ENCODE measurements around the gene SBF2. TPM values are rescaled to one million over a fixed set of nuclear protein-coding genes. Genes with fewer than 3 reads are reported as not detected.
A peak's percentile ranks its signal among the peaks of the same experiment; 100 is the strongest.

The SBF2 gene
- total and polyA plus RNA-seq, 2 donors (not counting 1 experiment from before 2014, with no cell fraction given): 5.6 to 17.7 TPM

DNA sequence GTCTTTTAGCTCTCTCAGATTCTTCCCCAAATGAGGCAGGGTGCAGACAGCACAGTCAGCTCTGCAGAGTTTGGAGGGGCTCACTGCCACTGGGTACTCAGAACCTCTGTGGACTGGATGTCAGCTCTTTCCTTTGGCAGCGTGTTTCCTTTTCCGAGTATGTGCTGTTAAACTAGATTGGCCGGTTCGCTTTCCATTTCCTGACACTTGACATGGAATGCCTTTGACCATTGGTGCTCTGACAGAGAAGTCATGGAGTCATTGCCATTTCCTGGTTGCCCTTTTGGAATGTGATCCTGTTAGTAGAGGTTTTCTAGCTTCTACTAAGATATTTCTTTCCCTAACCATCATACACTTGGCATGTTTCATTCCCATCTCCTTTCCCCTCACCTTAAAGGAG, 543.5 kb downstream of the SBF2 start:
- Histone ChIP-seq H3K4me2 (replicated peaks; ENCODE audit: low read depth, low read length, poor library complexity, severe bottlenecking) (no peak overlapping the region), H3K79me2 (ENCODE audit: control insufficient read depth, insufficient read depth, low read length) (peaks cover 56% of the 10 kb centered on the region), H4K20me1 (ENCODE audit: control insufficient read depth, insufficient read depth, low read length, poor library complexity, severe bottlenecking) (peaks cover 7% of the 10 kb centered on the region), H3K9ac (ENCODE audit: low read length) (no peak overlapping the region), H3K27me3 (replicated peaks in 1 of 4; ENCODE audit: control extremely low read depth in 1 of 4, control insufficient read depth in 3 of 4, insufficient read depth in 4 of 4, low read length in 3 of 4) (no peaks in the 10 kb centered on the region), H3K27ac (ENCODE audit: low read length in 2 of 2) (peak overlapping the region in 1 of 2 donors; percentile 88), H3K9me3 (ENCODE audit: control extremely low read depth in 1 of 3, control insufficient read depth in 2 of 3, insufficient read depth in 1 of 3, low read length in 2 of 3) (no peaks in the 10 kb centered on the region), H3K4me3 (ENCODE audit: control extremely low read depth in 1 of 5, extremely low read depth in 1 of 5, insufficient read depth in 1 of 5, low read depth in 2 of 5, low read length in 4 of 5) (no peak overlapping the region), H3K36me3 (replicated peaks in 1 of 2; ENCODE audit: control extremely low read depth in 1 of 2, control insufficient read depth in 1 of 2, extremely low read depth in 1 of 2, insufficient read depth in 2 of 2, low read length in 1 of 2) (peaks cover 8 to 61% of the 10 kb centered on the region in 2 experiments), H3K4me1 (ENCODE audit: control insufficient read depth in 2 of 2, insufficient read depth in 2 of 2, low read length in 2 of 2) (peaks cover 55% of the 10 kb centered on the region in 2 donors), H2AFZ (ENCODE audit: insufficient read depth, low read depth, low read length, poor library complexity, severe bottlenecking) (no peak overlapping the region)
- CTCF ChIA-PET: interaction anchor here (0.7 to 9.5 kb wide), 15 partner anchors 9 to 557 kb away, joined by 3 to 226 read pairs (median 33); no protein-coding TSS in a partner anchor
- DNase-seq (no peak), ATAC-seq (ENCODE audit: low read depth) (no peak)
- H3K9me3 Mint-ChIP-seq (ENCODE audit: insufficient read depth): no peaks in the 10 kb centered on the region
- POLR2A ChIA-PET: interaction anchor here (5.6 kb wide), 1 partner anchor 136 kb away, joined by 38 read pairs; no protein-coding TSS in a partner anchor
- peak overlapping the region; percentile 71 for H3K27ac Mint-ChIP-seq
- no peak overlapping the region for H3K4me3 Mint-ChIP-seq
- peaks cover 70% of the 10 kb centered on the region for H3K4me1 Mint-ChIP-seq
- 100% methylated on average over 2 of the region's 4 CpGs for WGBS (ENCODE audit: insufficient coverage)
- no peak for TF ChIP-seq EZH2 (IDR thresholded peaks at IDR 0.05; ENCODE audit: borderline replicate concordance, insufficient read depth, low read depth, low read length, poor library complexity, severe bottlenecking)
- TF ChIP-seq, protein P1, sequence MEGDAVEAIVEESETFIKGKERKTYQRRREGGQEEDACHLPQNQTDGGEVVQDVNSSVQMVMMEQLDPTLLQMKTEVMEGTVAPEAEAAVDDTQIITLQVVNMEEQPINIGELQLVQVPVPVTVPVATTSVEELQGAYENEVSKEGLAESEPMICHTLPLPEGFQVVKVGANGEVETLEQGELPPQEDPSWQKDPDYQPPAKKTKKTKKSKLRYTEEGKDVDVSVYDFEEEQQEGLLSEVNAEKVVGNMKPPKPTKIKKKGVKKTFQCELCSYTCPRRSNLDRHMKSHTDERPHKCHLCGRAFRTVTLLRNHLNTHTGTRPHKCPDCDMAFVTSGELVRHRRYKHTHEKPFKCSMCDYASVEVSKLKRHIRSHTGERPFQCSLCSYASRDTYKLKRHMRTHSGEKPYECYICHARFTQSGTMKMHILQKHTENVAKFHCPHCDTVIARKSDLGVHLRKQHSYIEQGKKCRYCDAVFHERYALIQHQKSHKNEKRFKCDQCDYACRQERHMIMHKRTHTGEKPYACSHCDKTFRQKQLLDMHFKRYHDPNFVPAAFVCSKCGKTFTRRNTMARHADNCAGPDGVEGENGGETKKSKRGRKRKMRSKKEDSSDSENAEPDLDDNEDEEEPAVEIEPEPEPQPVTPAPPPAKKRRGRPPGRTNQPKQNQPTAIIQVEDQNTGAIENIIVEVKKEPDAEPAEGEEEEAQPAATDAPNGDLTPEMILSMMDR (IDR thresholded peaks at IDR 0.05): no peak
- intact Hi-C loops (cut with micrococcal nuclease): loop anchor here (10.0 kb wide), 2 partner anchors 454 to 1104 kb away; partner anchors contain the start of gene ZBED5
- no peaks in the 10 kb centered on the region for H3K27me3 Mint-ChIP-seq

GRCh38 chr11:9748361-9748970, 545.6 kb downstream of the SBF2 start:
- CTCF ChIA-PET: interaction anchor here (0.6 to 9.5 kb wide), 48 partner anchors 8 to 575 kb away, joined by 3 to 226 read pairs (median 6); partner anchors contain the start of genes ADM and WEE1
- peaks cover 48 to 49% of the 10 kb centered on the region in 2 donors for H3K4me1 ChIP-seq (ENCODE audit: control insufficient read depth in 2 of 2, insufficient read depth in 2 of 2, low read length in 2 of 2)
- POLR2A ChIA-PET: interaction anchor here (0.5 to 5.6 kb wide), 9 partner anchors 31 to 288 kb away, joined by 3 to 38 read pairs (median 4); partner anchors contain the start of genes WEE1 and ZNF143
- peak; percentile 88 for DNase-seq
- no peak overlapping the region for H2AFZ ChIP-seq (ENCODE audit: insufficient read depth, low read depth, low read length, poor library complexity, severe bottlenecking)
- H3K9ac ChIP-seq (ENCODE audit: low read length): peak overlapping the region; percentile 22
- no peaks in the 10 kb centered on the region for H3K9me3 ChIP-seq (ENCODE audit: control extremely low read depth in 1 of 3, control insufficient read depth in 2 of 3, insufficient read depth in 1 of 3, low read length in 2 of 3)
- Mint-ChIP-seq H3K27me3 (no peaks in the 10 kb centered on the region), H3K9me3 (ENCODE audit: insufficient read depth) (no peaks in the 10 kb centered on the region), H3K4me1 (peaks cover 60% of the 10 kb centered on the region), H3K27ac (peak overlapping the region; percentile 78), H3K4me3 (peak overlapping the region; percentile 66)
- peak overlapping the region in 3 of 5 experiments; percentile 4 to 30 (median 22) for H3K4me3 ChIP-seq (ENCODE audit: control extremely low read depth in 1 of 5, extremely low read depth in 1 of 5, insufficient read depth in 1 of 5, low read depth in 2 of 5, low read length in 4 of 5)
- H3K4me2 ChIP-seq (replicated peaks; ENCODE audit: low read depth, low read length, poor library complexity, severe bottlenecking): peak overlapping the region; percentile 64
- no peak for TF ChIP-seq EZH2 (IDR thresholded peaks at IDR 0.05; ENCODE audit: borderline replicate concordance, insufficient read depth, low read depth, low read length, poor library complexity, severe bottlenecking)
- TF ChIP-seq, protein P1 (IDR thresholded peaks at IDR 0.05): peak; percentile 83
- peak overlapping the region; percentile 40 to 86 for H3K27ac ChIP-seq (ENCODE audit: low read length in 2 of 2)
- peak; percentile 77 for ATAC-seq (ENCODE audit: low read depth)
- H3K79me2 ChIP-seq (ENCODE audit: control insufficient read depth, insufficient read depth, low read length): peaks cover 68% of the 10 kb centered on the region
- H4K20me1 ChIP-seq (ENCODE audit: control insufficient read depth, insufficient read depth, low read length, poor library complexity, severe bottlenecking): peaks cover 7% of the 10 kb centered on the region
- H3K36me3 ChIP-seq (replicated peaks in 1 of 2; ENCODE audit: control extremely low read depth in 1 of 2, control insufficient read depth in 1 of 2, extremely low read depth in 1 of 2, insufficient read depth in 2 of 2, low read length in 1 of 2): peaks cover 8 to 69% of the 10 kb centered on the region in 2 experiments
- WGBS (ENCODE audit: insufficient coverage): 53% methylated on average over 3 of the region's 7 CpGs
- intact Hi-C loops (cut with micrococcal nuclease): loop anchor here (1.0 to 5.0 kb wide), 7 partner anchors 8 to 213 kb away; partner anchors contain the start of gene WEE1
- H3K27me3 ChIP-seq (replicated peaks in 1 of 4; ENCODE audit: control extremely low read depth in 1 of 4, control insufficient read depth in 3 of 4, insufficient read depth in 4 of 4, low read length in 3 of 4): no peaks in the 10 kb centered on the region

All from B cell (primary cell).